ENCODE data around the gene CEP192.

DNA sequence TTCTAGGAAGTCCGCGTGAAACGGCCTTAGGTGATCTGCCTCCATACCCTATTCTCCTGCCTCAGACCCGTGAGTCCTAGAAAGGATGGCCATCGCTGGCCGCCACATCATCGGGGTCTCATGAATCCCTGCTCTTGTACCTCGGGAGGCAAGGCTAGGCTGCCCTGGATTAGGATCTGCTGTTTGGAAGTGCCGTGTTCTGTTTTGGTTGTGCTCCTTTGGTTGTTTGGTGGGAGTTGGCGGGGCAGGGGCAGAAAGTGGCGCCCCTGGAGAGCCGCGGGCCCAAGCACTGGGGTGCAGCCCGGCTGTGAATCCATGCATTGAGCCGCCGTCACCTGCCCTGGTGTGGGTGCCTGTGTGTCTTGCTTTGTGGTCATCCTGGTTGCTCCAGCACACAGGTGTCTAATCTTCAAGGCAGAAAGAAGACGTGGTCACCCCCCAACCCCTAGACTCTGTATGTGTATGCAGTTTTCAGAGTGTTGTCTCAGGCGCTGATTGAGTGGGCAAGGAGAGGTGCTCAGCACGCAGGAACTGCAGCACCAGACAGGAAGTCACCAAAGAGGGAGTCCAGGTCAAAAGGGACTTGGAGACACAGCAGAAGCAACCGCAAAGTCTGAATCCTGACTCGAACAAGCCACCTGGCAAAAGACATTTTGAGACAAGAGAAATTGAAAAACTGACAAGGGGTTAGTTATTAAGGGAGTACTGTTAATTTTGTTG, 147.4 kb downstream of the CEP192 start:
- TF ChIP-seq, protein P1, sequence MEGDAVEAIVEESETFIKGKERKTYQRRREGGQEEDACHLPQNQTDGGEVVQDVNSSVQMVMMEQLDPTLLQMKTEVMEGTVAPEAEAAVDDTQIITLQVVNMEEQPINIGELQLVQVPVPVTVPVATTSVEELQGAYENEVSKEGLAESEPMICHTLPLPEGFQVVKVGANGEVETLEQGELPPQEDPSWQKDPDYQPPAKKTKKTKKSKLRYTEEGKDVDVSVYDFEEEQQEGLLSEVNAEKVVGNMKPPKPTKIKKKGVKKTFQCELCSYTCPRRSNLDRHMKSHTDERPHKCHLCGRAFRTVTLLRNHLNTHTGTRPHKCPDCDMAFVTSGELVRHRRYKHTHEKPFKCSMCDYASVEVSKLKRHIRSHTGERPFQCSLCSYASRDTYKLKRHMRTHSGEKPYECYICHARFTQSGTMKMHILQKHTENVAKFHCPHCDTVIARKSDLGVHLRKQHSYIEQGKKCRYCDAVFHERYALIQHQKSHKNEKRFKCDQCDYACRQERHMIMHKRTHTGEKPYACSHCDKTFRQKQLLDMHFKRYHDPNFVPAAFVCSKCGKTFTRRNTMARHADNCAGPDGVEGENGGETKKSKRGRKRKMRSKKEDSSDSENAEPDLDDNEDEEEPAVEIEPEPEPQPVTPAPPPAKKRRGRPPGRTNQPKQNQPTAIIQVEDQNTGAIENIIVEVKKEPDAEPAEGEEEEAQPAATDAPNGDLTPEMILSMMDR (conservative IDR thresholded peaks at IDR 0.05; ENCODE audit: low read depth, low read length) = no peak
- no peak for TF ChIP-seq SMC3 (IDR thresholded peaks at IDR 0.05; ENCODE audit: low read depth, low read length)
- TF ChIP-seq POLR2A (IDR thresholded peaks at IDR 0.05; ENCODE audit: low read depth, low read length) = no peak
- no peak for TF ChIP-seq CHD1 (IDR thresholded peaks at IDR 0.05; ENCODE audit: low read depth, low read length)

Measured in IMR-90 (cell line).